MM.1S (cell line): ENCODE data around the gene PRKG1.

Experiments used
- DNase-seq: peaks from one replicate; pipeline ENCODE4 v3.0.0-alpha.2; 2015
- H2AFZ ChIP-seq: fragments of 300-600 bp; sonication (generic); 2 replicates; pipeline ENCODE4 v1.6.0; 2016; ENCODE audit warnings: antibody characterized with exemption, low read length
- H3F3A ChIP-seq: fragments of 300-600 bp; sonication (generic); 2 replicates; pipeline ENCODE4 v1.6.1; 2016; ENCODE audit warnings: mild to moderate bottlenecking, antibody characterized with exemption, low read length, moderate library complexity, mixed read lengths; ENCODE audit not compliant: insufficient read depth
- H3K27ac ChIP-seq: fragments of 300-600 bp; sonication (generic); 2 replicates; pipeline ENCODE4 v1.5.1; 2016; ENCODE audit warnings: mild to moderate bottlenecking, low read length
- H3K27me3 ChIP-seq: fragments of 300-600 bp; sonication (generic); replicated peaks from 2 replicates; pipeline ENCODE4 v1.6.0; 2016; ENCODE audit warnings: low read length; ENCODE audit not compliant: insufficient read depth
- H3K36me3 ChIP-seq: fragments of 300-600 bp; sonication (generic); replicated peaks from 2 replicates; pipeline ENCODE4 v1.6.1; 2016; ENCODE audit warnings: mild to moderate bottlenecking, low read length, mixed read lengths; ENCODE audit not compliant: insufficient read depth
- H3K4me1 ChIP-seq: fragments of 300-600 bp; sonication (generic); 2 replicates; pipeline ENCODE4 v1.6.1; 2016; ENCODE audit warnings: low read length, mixed read lengths
- H3K4me2 ChIP-seq: fragments of 300-600 bp; sonication (generic); 2 replicates; pipeline ENCODE4 v1.6.0; 2016; ENCODE audit warnings: low read depth, low read length
- H3K4me3 ChIP-seq: fragments of 300-600 bp; sonication (generic); 2 replicates; pipeline ENCODE4 v1.5.1; 2016; ENCODE audit warnings: low read length, mixed read lengths
- H3K79me2 ChIP-seq: fragments of 300-600 bp; sonication (generic); 2 replicates; pipeline ENCODE4 v1.6.1; 2016; ENCODE audit warnings: mixed run types, low read length, mixed read lengths
- H3K9ac ChIP-seq: fragments of 300-600 bp; sonication (generic); 2 replicates; pipeline ENCODE4 v1.6.1; 2016; ENCODE audit warnings: low read length, mixed read lengths
- H3K9me2 ChIP-seq: fragments of 300-600 bp; sonication (generic); replicated peaks from 2 replicates; pipeline ENCODE4 v1.6.1; 2016; ENCODE audit warnings: mild to moderate bottlenecking, low read length, mixed read lengths; ENCODE audit not compliant: insufficient read depth
- H3K9me3 ChIP-seq: fragments of 300-600 bp; sonication (generic); replicated peaks from 2 replicates; pipeline ENCODE4 v1.6.1; 2016; ENCODE audit warnings: mild to moderate bottlenecking, low read length, mixed read lengths; ENCODE audit not compliant: insufficient read depth
- H4K20me1 ChIP-seq: fragments of 300-600 bp; sonication (generic); 2 replicates; pipeline ENCODE4 v1.6.1; 2016; ENCODE audit warnings: mild to moderate bottlenecking, low read length, moderate library complexity, mixed read lengths; ENCODE audit not compliant: insufficient read depth
- EZH2 ChIP-seq: fragments of 300-600 bp; sonication (generic); optimal IDR thresholded peaks from 2 replicates; pipeline ENCODE3; 2017; ENCODE audit warnings: low read depth, mild to moderate bottlenecking, antibody characterized with exemption, low read length, mixed read lengths
- EZH2phosphoT487 ChIP-seq: fragments of 300-600 bp; sonication (generic); IDR thresholded peaks from 2 replicates; pipeline ENCODE4 v1.6.1; 2018; ENCODE audit warnings: antibody characterized with exemption, low read length
- TF ChIP-seq, protein P1 (sequence below): fragments of 300-600 bp; sonication (generic); IDR thresholded peaks from 2 replicates; pipeline ENCODE4 v1.5.1; 2016; ENCODE audit warnings: antibody characterized with exemption, low read length, mixed read lengths

PRKG1 gene

DNA sequence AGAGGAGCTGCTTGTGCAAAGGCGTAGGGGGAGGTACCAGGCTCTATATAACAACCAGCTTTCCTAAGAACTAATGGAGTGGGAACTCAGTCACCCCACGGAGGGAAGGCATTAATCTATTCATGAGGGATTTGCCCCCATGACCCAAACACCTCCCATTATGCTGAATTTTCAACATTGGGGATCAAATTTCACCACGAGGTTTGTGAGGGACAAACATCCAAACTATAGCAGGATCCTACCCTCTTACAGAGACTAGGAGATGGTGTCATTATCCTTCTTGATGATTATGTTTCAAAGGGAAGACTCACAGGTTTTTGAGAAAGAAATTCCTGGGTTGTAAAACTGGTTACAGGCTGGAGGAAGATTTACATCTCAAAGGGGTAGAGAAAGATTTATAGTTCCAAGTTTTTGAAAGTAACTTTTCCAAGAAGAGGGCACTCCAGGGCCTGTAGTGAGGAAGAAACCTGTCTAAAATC is 944.8 kb downstream of the PRKG1 start:
- H3K4me1 ChIP-seq, result no peaks in the 10 kb centered on the region
- no peak overlapping the region for H2AFZ ChIP-seq
- no peaks in the 10 kb centered on the region for H3K27me3 ChIP-seq
- no peak overlapping the region for H3K9ac ChIP-seq
- H3K4me3 ChIP-seq, result no peak overlapping the region
- H3K9me3 ChIP-seq, result no peaks in the 10 kb centered on the region
- DNase-seq, result no peak
- no peak overlapping the region for H3K4me2 ChIP-seq
- no peaks in the 10 kb centered on the region for H3K9me2 ChIP-seq
- H3K36me3 ChIP-seq, result no peaks in the 10 kb centered on the region
- H4K20me1 ChIP-seq, result no peaks in the 10 kb centered on the region
- H3F3A ChIP-seq, result no peaks in the 10 kb centered on the region
- TF ChIP-seq EZH2, result no peak
- TF ChIP-seq, protein P1, sequence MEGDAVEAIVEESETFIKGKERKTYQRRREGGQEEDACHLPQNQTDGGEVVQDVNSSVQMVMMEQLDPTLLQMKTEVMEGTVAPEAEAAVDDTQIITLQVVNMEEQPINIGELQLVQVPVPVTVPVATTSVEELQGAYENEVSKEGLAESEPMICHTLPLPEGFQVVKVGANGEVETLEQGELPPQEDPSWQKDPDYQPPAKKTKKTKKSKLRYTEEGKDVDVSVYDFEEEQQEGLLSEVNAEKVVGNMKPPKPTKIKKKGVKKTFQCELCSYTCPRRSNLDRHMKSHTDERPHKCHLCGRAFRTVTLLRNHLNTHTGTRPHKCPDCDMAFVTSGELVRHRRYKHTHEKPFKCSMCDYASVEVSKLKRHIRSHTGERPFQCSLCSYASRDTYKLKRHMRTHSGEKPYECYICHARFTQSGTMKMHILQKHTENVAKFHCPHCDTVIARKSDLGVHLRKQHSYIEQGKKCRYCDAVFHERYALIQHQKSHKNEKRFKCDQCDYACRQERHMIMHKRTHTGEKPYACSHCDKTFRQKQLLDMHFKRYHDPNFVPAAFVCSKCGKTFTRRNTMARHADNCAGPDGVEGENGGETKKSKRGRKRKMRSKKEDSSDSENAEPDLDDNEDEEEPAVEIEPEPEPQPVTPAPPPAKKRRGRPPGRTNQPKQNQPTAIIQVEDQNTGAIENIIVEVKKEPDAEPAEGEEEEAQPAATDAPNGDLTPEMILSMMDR, result no peak
- no peak for TF ChIP-seq EZH2phosphoT487
- H3K79me2 ChIP-seq, result no peaks in the 10 kb centered on the region
- no peak overlapping the region for H3K27ac ChIP-seq

DNA sequence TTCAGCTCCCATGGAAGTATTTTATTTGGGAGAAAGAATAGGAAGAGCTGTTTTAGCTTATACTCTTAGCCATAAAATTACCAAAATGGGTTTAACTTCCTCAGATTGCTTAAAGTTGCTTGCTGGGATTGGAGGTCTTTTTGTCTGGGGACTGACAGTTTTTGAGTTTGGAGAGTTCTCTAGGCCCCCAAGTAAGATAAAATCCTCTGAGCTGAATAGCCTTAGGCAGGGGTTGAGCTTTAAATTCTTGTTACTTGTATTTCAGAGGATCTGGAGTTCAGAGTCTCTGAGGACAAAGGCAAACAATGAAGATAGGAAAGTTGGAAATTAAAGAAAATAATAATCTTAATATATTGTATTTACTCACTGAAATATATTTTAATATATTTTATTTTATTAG is 945.4 kb downstream of the PRKG1 start:
- Histone ChIP-seq H3K79me2 (no peaks in the 10 kb centered on the region), H3K9me3 (no peaks in the 10 kb centered on the region), H3K36me3 (no peaks in the 10 kb centered on the region), H3K9ac (no peak overlapping the region), H3K4me1 (no peaks in the 10 kb centered on the region), H3K27me3 (no peaks in the 10 kb centered on the region), H4K20me1 (no peaks in the 10 kb centered on the region), H3K27ac (no peak overlapping the region), H3K4me2 (no peak overlapping the region), H3F3A (no peaks in the 10 kb centered on the region), H3K9me2 (no peaks in the 10 kb centered on the region), H3K4me3 (no peak overlapping the region), H2AFZ (no peak overlapping the region)
- no peak for DNase-seq
- TF ChIP-seq EZH2, result no peak

DNA sequence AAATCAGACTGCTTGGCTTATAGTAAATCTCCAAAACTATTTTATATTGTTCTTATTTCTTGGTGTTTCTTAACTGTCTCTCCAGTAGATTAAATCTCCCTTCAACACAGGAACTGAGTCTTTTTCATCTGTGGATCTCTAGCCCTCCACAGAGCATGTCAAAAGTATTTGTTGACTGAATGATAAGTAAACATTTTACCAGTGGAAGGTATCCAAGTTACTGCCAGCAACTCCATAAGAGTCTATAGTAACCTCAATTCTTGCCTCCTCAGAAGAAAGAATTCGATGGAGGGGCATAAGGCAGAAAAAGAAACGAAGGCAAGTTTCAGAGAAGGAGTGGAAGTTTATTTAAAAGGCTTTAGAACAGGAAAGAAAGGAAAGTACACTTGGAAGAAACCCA is 945.9 kb downstream of the PRKG1 start:
- Histone ChIP-seq H3K4me1 (no peaks in the 10 kb centered on the region), H4K20me1 (no peaks in the 10 kb centered on the region), H3F3A (no peaks in the 10 kb centered on the region), H3K79me2 (no peaks in the 10 kb centered on the region), H3K36me3 (no peaks in the 10 kb centered on the region), H3K4me3 (no peak overlapping the region), H3K9ac (no peak overlapping the region), H3K9me2 (no peaks in the 10 kb centered on the region), H3K27me3 (no peaks in the 10 kb centered on the region), H3K4me2 (no peak overlapping the region), H3K9me3 (no peaks in the 10 kb centered on the region), H2AFZ (no peak overlapping the region), H3K27ac (no peak overlapping the region)
- TF ChIP-seq EZH2 (no peak), EZH2phosphoT487 (no peak)
- TF ChIP-seq, protein P1, result no peak
- DNase-seq, result no peak

DNA sequence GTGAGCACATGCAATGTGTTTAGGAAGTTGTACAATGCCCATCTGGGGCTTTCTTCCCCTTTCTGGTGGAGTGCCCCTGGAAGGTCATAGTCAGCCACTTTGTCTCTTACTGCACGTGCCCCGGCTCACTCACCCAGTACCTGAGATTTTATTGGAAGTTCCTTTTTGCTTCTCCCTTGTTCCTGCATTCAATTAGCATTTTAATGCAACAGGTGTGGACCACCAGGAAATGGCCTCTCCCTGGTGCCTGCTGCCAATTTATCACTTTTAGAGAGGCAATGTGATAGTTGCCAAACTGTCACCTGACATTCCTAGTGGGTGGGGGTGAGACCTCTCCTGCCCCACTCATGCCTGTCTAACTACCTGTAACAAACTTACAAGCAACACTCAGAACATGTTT is 946.4 kb downstream of the PRKG1 start:
- Histone ChIP-seq H3K4me1 (no peaks in the 10 kb centered on the region), H3K36me3 (no peaks in the 10 kb centered on the region), H3K9ac (no peak overlapping the region), H2AFZ (no peak overlapping the region), H3K4me3 (no peak overlapping the region), H3K27me3 (no peaks in the 10 kb centered on the region), H3K79me2 (no peaks in the 10 kb centered on the region), H3F3A (no peaks in the 10 kb centered on the region), H4K20me1 (no peaks in the 10 kb centered on the region), H3K9me2 (no peaks in the 10 kb centered on the region), H3K4me2 (no peak overlapping the region), H3K27ac (no peak overlapping the region), H3K9me3 (no peaks in the 10 kb centered on the region)
- TF ChIP-seq EZH2 (no peak), EZH2phosphoT487 (no peak)
- TF ChIP-seq, protein P1, result no peak
- no peak for DNase-seq
